Left lung (tissue), 10 donors: Measurements from ENCODE around the gene UBN2. TPM values are rescaled to one million over a fixed set of nuclear protein-coding genes. Genes with fewer than 3 reads are reported as not detected.
A peak's percentile ranks its signal among the peaks of the same experiment; 100 is the strongest.
"Not testable (repeated sequence)": the region's sequence is repeated elsewhere in the genome, so short reads cannot be mapped to it uniquely, and the experiment has no call there.

ENCODE experiments used
- ATAC-seq: fragments of 200-7000 bp; cut with Tn5 transposase; one replicate; pipeline ENCODE4 v1.9.1; 2020; ENCODE audit warnings: moderate library complexity
- DNase-seq, 4 donors: peaks; one replicate each; pipeline ENCODE4 v3.0.0-alpha.2; 2013 to 2020
- H3K27ac ChIP-seq, 2 donors: fragments of 200-600 bp; sonication (generic) in 1 of 2; one replicate each; pipeline versions ENCODE4 v1.5.0 to v1.8.0; 2020 to 2021
- H3K27me3 ChIP-seq, 2 donors: fragments of 200-600 bp; sonication (generic) in 1 of 2; one replicate each; pipeline versions ENCODE4 v1.5.0 to v1.8.0; 2020 to 2021
- H3K36me3 ChIP-seq, 2 donors: fragments of 200-600 bp; sonication (generic) in 1 of 2; one replicate each; pipeline versions ENCODE4 v1.5.0 to v1.8.0; 2020 to 2021
- H3K4me1 ChIP-seq, 2 donors: fragments of 200-600 bp; one replicate each; pipeline ENCODE4 v1.8.0; 2021
- H3K4me3 ChIP-seq, 2 donors: fragments of 200-600 bp; sonication (generic) in 1 of 2; one replicate each; pipeline versions ENCODE4 v1.5.0 to v1.8.0; 2020 to 2021; ENCODE audit warnings: mild to moderate bottlenecking in 1 of 2
- H3K9me3 ChIP-seq, 2 donors: fragments of 200-600 bp; sonication (generic) in 1 of 2; one replicate each; pipeline versions ENCODE4 v1.5.0 to v1.8.0; 2020 to 2021
- intact Hi-C, 2 donors: fragments of 100-400 bp; cut with DNase I; formaldehyde crosslinking; loops; one replicate each; pipeline versions ENCODE4 v1.11.2 to v1.14.2; 2022
- polyA plus RNA-seq, 6 donors: library from polyadenylated mRNA; unstranded; fragments of 120-200 nt; gene quantifications; one replicate each; pipeline ENCODE4 v1.2.1, GENCODE V29; 2013; ENCODE audit not compliant: insufficient read length in 6 of 6
- total RNA-seq, 2 donors: library from RNA; stranded (reverse); fragmentation: NEBNext Ultra II Directional; extraction: Animal tissue kit (Norgen Biotek cat#: 25700); gene quantifications; one replicate each; pipeline ENCODE4 v1.2.1, GENCODE V29; 2021
- TF ChIP-seq, protein P1 (sequence below), 2 donors: fragments of 200-600 bp; sonication (generic) in 1 of 2; IDR thresholded peaks; one replicate each; pipeline versions ENCODE4 v1.5.0 to v1.8.0; 2021; ENCODE audit warnings: antibody characterized with exemption in 2 of 2
- donor health status: DM: no; HTN: yes; CAD: no.
- donor health status: DM: no; HTN: no; CAD: no.

The UBN2 gene
- total and polyA plus RNA-seq, 8 donors: 16.9 to 27.1 (median 23.0) TPM

DNA sequence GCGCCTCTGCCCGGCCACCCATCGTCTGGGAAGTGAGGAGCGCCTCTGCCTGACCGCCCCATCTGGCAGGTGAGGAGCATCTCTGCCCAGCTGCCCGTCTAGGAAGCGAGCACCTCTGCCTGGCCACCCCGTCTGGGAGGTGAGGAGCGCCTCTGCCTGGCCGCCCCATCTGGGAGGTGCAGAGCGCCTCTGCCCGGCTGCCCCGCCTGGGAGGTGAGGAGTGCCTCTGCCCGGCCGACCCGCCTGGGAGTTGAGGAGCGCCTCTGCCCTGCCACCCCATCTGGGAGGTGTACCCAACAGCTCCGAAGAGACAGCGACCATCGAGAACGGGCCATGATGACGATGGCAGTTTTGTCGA lies 4.9 kb upstream of the UBN2 start:
- H3K27me3 ChIP-seq, H3K4me3 ChIP-seq, H3K27ac ChIP-seq, H3K9me3 ChIP-seq, H3K4me1 ChIP-seq, H3K36me3 ChIP-seq, ATAC-seq, DNase-seq, intact Hi-C loops: not testable (repeated sequence)

DNA sequence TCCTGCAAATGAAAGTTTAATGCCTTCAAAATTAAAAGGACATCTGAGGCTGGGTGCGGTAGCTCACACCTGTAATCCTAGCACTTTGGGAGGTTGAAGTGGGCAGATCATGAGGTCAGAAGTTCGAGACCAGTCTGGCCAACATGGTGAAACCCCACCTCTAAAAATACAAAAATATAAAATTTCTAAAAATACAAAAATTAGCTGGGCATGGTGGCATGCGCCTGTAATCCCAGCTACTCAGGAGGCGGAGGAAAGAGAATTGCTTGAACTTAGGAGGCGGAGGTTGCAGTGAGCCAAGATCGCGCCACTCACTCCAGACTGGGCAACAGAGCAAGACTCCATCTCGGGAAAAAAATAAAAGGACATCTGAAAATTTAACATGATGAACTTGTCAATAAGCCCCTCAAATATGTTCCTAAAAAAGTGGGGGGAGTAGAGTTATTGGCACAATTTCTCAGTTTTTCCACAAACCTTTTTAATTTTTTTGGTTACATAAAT lies 4.0 kb upstream of the UBN2 start:
- H3K27me3 ChIP-seq, H3K4me1 ChIP-seq, H3K27ac ChIP-seq, intact Hi-C loops, ATAC-seq, H3K36me3 ChIP-seq, DNase-seq, H3K4me3 ChIP-seq, H3K9me3 ChIP-seq: not testable (repeated sequence)

DNA sequence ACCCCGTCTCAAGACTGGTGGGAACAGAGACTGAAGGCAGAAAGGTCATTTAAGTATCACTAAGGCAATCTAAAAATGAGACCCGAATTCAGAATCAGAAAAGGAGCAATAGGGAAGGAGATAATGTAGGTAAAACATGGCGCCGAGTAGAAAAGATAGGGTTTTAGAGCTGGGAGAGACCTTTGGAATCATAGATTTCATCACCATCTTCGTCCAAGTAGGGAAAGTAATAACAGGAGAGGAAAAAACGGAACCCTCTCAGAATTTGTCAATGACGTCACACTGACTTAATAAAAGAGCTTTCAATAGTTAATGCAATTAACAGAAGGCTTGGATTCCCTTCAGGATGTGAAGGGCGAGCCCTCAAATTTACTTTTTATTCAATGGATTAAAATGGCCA lies 1.0 kb upstream of the UBN2 start:
- Histone ChIP-seq H3K27ac (peak overlapping the region; percentile 91 to 94), H3K9me3 (no peaks in the 10 kb centered on the region), H3K36me3 (no peaks in the 10 kb centered on the region), H3K27me3 (no peaks in the 10 kb centered on the region), H3K4me1 (peaks cover 16 to 32% of the 10 kb centered on the region in 2 donors), H3K4me3 (peak overlapping the region; percentile 93 to 94)
- ATAC-seq (no peak), DNase-seq (no peak)
- intact Hi-C loops: no loop called here
- TF ChIP-seq, protein P1, sequence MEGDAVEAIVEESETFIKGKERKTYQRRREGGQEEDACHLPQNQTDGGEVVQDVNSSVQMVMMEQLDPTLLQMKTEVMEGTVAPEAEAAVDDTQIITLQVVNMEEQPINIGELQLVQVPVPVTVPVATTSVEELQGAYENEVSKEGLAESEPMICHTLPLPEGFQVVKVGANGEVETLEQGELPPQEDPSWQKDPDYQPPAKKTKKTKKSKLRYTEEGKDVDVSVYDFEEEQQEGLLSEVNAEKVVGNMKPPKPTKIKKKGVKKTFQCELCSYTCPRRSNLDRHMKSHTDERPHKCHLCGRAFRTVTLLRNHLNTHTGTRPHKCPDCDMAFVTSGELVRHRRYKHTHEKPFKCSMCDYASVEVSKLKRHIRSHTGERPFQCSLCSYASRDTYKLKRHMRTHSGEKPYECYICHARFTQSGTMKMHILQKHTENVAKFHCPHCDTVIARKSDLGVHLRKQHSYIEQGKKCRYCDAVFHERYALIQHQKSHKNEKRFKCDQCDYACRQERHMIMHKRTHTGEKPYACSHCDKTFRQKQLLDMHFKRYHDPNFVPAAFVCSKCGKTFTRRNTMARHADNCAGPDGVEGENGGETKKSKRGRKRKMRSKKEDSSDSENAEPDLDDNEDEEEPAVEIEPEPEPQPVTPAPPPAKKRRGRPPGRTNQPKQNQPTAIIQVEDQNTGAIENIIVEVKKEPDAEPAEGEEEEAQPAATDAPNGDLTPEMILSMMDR (IDR thresholded peaks at IDR 0.05): no peak

DNA sequence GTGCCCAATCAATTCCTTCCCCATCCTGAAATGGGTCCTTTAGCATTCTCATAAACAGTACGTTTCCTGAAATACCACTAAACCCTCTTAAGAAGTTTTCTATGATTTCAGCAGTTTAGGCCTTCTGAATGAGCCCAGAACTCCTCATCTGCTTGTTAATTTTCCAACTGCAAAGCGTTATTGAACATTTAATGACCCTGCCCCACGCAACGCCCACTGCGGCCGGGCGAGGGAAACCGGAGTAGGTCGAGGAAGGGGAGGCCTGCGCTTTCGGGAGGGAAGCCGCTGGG lies 608 bp upstream of the UBN2 start:
- ATAC-seq: no peak

DNA sequence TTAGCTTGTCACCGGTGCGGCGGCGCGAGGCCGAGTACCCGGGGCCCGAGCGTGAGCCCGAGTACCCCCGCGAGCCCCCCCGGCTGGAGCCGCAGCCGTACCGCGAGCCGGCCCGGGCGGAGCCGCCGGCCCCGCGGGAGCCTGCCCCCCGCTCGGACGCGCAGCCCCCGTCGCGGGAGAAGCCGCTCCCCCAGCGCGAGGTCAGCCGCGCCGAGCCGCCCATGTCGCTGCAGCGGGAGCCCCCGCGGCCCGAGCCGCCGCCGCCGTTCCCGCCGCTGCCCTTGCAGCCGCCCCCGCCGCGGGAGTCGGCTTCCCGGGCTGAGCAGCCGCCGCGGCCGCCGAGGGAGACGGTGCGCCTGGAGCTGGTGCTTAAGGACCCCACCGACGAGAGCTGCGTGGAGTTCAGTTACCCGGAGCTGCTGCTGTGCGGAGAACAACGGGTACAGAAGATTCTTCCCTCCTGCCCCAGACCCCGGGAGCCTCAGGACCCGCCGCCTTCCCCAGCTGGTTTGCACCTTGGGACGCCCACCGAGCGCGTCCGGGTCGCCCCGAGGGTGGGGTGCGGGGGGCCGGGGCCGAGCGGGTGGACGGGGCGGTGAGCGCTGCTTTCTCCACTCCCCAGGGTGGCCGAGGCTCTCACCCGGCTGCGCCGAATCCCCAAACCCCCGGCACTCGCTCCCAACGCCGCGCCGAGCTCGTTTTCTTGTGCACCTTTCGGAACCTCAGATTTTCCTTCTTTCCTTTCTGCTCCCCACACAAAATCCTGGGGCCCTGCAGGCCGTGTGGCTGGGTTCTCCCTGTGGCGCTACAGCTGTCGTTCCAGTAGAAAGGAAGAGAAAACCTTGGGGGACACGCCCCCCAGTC lies 708 bp downstream of the UBN2 start:
- Histone ChIP-seq H3K27ac (peak overlapping the region; percentile 91 to 94), H3K27me3 (no peaks in the 10 kb centered on the region), H3K9me3 (no peaks in the 10 kb centered on the region), H3K36me3 (no peaks in the 10 kb centered on the region), H3K4me3 (peak overlapping the region; percentile 93 to 94), H3K4me1 (peaks cover 16 to 32% of the 10 kb centered on the region in 2 donors)
- ATAC-seq (peak; percentile 47), DNase-seq (peak; percentile 24 to 87 (median 42))
- intact Hi-C loops: no loop called here
- TF ChIP-seq, protein P1 (IDR thresholded peaks at IDR 0.05): no peak

More for the DNA sequence above, 608 bp upstream of the UBN2 start:
- H3K27ac ChIP-seq: peak overlapping the region; percentile 91 to 94
- peak overlapping the region; percentile 93 to 94 for H3K4me3 ChIP-seq
- H3K27me3 ChIP-seq: no peaks in the 10 kb centered on the region
- no peak for DNase-seq
- TF ChIP-seq, protein P1 (IDR thresholded peaks at IDR 0.05): no peak
- H3K9me3 ChIP-seq: no peaks in the 10 kb centered on the region
- no peaks in the 10 kb centered on the region for H3K36me3 ChIP-seq
- intact Hi-C loops: no loop called here
- peaks cover 16 to 32% of the 10 kb centered on the region in 2 donors for H3K4me1 ChIP-seq

DNA sequence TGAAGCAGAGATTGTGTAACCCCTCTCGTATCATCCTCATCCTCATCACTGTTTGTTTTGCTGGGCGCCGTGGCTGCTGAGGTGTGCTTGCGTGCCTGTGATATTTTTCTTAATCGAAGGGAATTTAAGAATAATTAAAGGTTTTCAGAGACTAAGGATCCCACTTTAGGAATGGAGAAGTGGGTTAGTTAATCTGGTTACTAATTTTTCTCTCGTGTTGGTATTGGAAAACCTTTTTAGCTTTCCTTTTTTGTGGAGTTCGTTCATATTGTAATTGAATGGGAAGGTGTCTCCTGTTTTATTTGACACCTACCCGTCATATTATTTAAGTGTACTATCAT lies 1.3 kb downstream of the UBN2 start:
- Histone ChIP-seq H3K4me3 (peak overlapping the region; percentile 93 to 94), H3K4me1 (peaks cover 16 to 32% of the 10 kb centered on the region in 2 donors), H3K27ac (peak overlapping the region; percentile 91 to 94), H3K36me3 (peaks cover 0 to 5% of the 10 kb centered on the region in 2 donors), H3K27me3 (no peaks in the 10 kb centered on the region), H3K9me3 (no peaks in the 10 kb centered on the region)
- TF ChIP-seq, protein P1 (IDR thresholded peaks at IDR 0.05): no peak
- intact Hi-C loops: no loop called here
- DNase-seq: no peak
- ATAC-seq: no peak
